GM19467 (cell line): ENCODE data around the gene C19orf47.
A peak's percentile ranks its signal among the peaks of the same experiment; 100 is the strongest.

Source experiments
- ATAC-seq: cut with Tn5 transposase; IDR thresholded peaks from one replicate; pipeline ENCODE4 v1.9.1; 2021; ENCODE audit warnings: mild to moderate bottlenecking, moderate library complexity; ENCODE audit not compliant: unreplicated experiment

Gene C19orf47

GRCh38 chr19:40348125-40348913 is at the start of gene C19orf47, which contains the start of gene PLD3:
Gene C19orf47, minus strand, starts transcription at chr19:40348397. Its CDS starts 6,540 bp downstream, at chr19:40341857.
Gene PLD3, plus strand, starts transcription at chr19:40348695. Its CDS starts 17,789 bp downstream, at chr19:40366484.
- ATAC-seq: peak; percentile 95

DNA sequence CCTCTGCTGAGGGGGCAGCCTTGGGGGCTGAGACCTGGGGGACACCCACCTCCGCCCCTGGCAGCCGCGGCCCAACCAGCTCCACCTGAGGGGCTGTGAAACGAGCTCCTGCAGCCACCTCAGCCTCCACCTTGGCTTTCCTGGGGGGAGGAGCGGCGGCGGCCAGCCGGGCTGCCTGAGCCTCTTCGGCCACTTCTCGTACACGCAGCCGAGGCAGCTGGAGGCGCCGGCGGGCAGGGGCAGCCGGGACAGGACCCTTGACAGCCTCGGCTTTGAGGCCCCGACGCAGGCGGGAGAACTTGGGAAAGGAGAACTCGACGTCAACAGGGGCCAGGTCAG is 49.3 kb upstream of the C19orf47 start:
- ATAC-seq: no peak

DNA sequence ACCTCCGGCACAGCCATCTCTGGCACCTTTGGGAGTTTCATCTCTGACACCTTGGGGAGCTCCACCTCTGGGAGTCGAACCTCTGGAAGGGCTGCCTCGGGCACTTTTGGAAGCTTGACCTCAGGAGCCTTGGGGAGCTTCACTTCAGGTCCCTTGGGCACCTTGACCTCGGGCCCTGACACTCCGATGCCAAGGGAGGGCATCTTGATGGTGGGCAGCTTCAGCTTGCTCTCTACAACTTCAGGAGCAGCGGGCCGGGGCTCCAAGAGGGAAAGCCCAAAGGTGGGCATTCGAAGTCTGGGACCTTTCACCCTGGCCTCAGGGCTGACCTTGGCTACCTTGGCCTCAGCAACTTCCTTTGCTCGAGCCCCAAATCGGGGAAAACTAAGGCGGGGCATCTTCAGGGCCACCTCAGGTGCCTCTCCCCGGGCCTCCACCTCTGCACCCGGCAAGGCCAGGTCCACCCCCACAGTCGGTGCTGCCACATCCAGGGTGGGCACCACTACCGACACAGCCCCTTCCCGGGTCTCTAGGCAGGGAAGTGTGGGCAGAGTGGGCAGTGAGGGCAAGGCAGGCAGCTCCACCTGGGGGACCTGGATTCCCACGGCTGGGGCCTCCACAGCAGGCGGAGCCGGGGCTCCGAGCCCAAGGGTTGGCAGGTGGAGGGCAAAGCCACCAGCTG is 48.8 kb upstream of the C19orf47 start:
- no peak for ATAC-seq

GRCh38 chr19:40395956-40396355 is 47.8 kb upstream of the C19orf47 start:
- ATAC-seq: no peak

DNA sequence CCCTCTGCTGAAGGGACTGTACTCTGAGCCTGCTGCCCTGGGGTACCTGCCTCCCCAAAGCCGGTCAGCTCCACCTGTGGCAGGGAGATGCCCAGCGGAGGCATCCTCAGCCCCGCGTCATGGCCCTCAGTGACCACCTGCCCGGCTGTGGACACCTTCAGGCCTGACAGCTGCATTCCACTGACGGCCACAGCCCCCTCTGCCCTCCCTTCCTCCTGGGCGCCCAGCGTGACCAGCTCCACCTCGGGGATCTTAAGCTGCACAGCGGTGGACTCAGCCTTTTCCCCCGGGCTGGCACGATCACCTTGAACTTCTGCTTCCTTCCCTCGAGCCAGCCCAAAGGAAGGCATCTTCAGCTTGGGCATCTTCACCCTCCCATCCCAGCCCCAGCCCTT is 46.6 kb upstream of the C19orf47 start:
- no peak for ATAC-seq

GRCh38 chr19:40393894-40394815 is 46.0 kb upstream of the C19orf47 start:
- ATAC-seq: no peak

- no peak for ATAC-seq
These were observed 44.8 kb upstream of the C19orf47 start for GRCh38 chr19:40392894-40393517.

- ATAC-seq: no peak
These were observed 43.9 kb upstream of the C19orf47 start for GRCh38 chr19:40392123-40392522.

- no peak for ATAC-seq
These were observed 42.0 kb upstream of the C19orf47 start, which contains the start of gene HIPK4 for GRCh38 chr19:40390084-40390742. Gene HIPK4, minus strand, starts transcription at chr19:40390181. Its CDS starts 279 bp downstream, at chr19:40389902.

- no peak for ATAC-seq
These were observed 41.3 kb upstream of the C19orf47 start for GRCh38 chr19:40389404-40390083.

DNA sequence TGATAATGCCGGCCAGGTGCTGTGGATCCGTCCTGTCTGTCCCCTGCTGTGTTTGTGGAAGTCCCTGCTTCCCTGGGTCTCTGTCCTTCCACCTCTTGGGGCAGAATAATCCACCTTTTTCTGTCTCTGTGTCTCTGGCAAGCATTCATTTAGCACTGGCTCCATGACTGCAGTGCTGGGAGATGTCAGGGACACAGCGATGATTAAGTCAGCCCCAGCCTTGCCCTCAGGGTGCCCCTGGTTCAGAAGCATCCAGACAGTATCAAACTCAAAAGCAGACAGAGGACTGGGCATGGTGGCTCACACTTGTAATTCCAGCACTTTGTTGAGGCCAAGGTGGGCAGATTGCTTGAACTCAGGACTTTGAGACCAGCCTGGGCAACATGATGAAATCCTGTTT is 40.3 kb upstream of the C19orf47 start:
- no peak for ATAC-seq

DNA sequence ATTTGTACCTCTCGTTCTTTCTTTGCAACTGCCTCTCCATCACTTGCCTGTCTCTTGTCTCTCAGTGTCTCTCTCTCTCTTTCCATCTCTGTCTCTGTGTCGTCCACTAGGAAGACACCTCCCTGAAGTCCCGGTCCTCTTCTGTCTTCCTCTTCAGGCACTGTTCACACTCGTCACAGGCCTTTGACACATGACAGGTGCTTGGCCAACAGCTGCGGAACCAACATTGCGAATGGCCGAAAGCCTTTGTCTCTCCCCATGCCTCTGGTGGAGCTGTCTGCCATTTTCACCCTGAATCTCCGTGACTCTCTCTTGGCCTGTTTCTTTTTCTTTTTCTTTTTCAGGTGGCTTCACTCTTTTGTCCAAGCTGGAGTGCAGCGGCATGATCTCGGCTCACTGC is 39.0 kb upstream of the C19orf47 start:
- ATAC-seq: no peak

DNA sequence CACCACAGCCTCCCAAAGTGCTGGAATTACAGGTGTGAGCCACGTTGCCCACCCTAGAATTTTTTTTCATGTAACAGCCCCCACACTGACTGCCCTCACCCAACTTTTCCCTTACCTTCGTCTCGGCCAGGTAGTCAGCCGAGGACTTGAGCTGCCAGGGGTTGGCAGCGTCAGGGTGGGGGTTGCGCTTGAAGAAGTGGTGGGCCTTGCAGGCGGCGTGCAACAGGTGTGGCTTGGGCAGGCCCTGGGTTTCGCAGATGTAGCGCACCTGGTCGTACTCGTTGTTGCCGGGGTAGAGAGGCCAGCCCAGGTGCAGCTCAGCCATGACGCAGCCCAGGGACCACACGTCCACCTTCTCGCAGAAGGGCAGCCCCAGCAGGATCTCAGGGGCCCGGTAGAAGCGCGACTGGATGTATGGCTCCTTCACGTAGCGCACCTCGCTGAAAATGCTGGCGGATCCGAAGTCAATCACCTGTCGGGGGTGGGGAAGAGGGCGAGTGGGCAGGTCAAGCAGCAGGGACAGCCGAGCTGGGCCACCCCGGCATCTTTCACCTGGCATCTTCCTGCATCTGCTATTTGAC is 35.6 kb upstream of the C19orf47 start:
- no peak for ATAC-seq

- ATAC-seq: no peak
These were observed 33.1 kb upstream of the C19orf47 start for GRCh38 chr19:40381321-40381720.

DNA sequence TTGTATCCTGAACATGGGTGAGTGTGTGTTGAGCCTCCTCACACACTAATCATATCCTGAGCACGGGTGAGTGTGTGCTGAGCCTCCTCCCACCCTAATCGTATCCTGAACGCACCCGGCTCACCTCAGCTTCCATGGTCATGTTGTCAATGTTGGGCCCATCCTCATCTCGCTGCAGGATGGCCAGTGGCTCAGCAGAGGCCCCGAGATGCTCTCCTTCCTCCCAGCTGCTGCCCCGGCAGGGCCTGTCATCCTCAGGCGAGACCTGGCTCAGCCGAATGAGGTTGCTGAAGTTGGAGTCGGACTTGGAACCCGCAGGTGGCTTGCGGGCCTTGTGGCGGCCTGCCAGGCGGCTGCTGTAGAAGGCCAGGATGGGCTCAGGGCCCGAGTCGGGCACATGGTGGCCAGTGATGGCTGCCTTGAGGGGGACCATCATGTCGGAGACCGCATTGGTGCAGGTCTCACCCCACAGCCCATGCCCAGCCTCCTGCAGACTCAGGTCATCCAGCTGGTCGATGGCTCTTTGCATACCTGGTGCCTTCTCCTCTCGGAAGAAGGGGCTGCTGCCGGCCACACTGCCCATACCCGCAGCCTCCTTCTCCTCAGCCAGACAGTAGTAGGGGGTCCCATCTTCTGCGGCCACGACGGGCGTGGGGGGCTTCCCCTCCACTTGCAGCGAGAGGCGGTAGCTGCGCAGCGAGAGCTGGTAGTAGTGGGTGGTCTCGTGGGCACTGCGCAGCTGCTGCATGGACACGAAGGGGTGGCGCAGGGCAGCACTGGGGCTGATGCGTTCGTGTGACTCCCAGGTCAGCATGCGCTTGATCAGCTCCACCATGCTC is 32.2 kb upstream of the C19orf47 start:
- ATAC-seq: no peak

GRCh38 chr19:40379446-40380198 is 31.4 kb upstream of the C19orf47 start:
- no peak for ATAC-seq

- no peak for ATAC-seq
These were observed 30.3 kb upstream of the C19orf47 start for GRCh38 chr19:40378509-40378908.
